GM19395 (cell line): ENCODE results near the gene B4GALNT4.
"Not testable (repeated sequence)": the region's sequence is repeated elsewhere in the genome, so short reads cannot be mapped to it uniquely, and the experiment has no call there.

Experiments used
- ATAC-seq: cut with Tn5 transposase; IDR thresholded peaks from one replicate; pipeline ENCODE4 v1.9.1; 2021; ENCODE audit warnings: mild to moderate bottlenecking, moderate library complexity; ENCODE audit not compliant: unreplicated experiment

Gene B4GALNT4

GRCh38 chr11:375065-376025 lies 6.0 kb downstream of the B4GALNT4 start:
- no peak for ATAC-seq

GRCh38 chr11:376531-377173 lies 7.4 kb downstream of the B4GALNT4 start:
- no peak for ATAC-seq

- no peak for ATAC-seq
Observed at GRCh38 chr11:377174-377865, 8.0 kb downstream of the B4GALNT4 start.

GRCh38 chr11:377883-378500 lies 8.7 kb downstream of the B4GALNT4 start:
- no peak for ATAC-seq

GRCh38 chr11:379205-380094 lies 10.2 kb downstream of the B4GALNT4 start:
- ATAC-seq, result no peak

GRCh38 chr11:380095-380480 lies 10.8 kb downstream of the B4GALNT4 start:
- no peak for ATAC-seq

GRCh38 chr11:380491-380890 lies 11.2 kb downstream of the B4GALNT4 start:
- ATAC-seq, result no peak

GRCh38 chr11:380996-381395 lies 11.7 kb downstream of the B4GALNT4 start:
- ATAC-seq, result no peak

GRCh38 chr11:381501-382072 lies 12.3 kb downstream of the B4GALNT4 start:
- no peak for ATAC-seq

- no peak for ATAC-seq
Observed at GRCh38 chr11:382081-382629, 12.9 kb downstream of the B4GALNT4 start.

GRCh38 chr11:383431-383830 lies 14.1 kb downstream of the B4GALNT4 start:
- no peak for ATAC-seq

- ATAC-seq, result no peak
Observed at GRCh38 chr11:384511-384910, 15.2 kb downstream of the B4GALNT4 start.

GRCh38 chr11:385594-386351 lies 16.5 kb downstream of the B4GALNT4 start:
- ATAC-seq, result no peak

- no peak for ATAC-seq
Observed at GRCh38 chr11:386483-386882, 17.2 kb downstream of the B4GALNT4 start.

GRCh38 chr11:387193-387793 lies 18.0 kb downstream of the B4GALNT4 start:
- ATAC-seq, result no peak

- ATAC-seq, result not testable (repeated sequence)
Observed at GRCh38 chr11:389369-389768, 20.1 kb downstream of the B4GALNT4 start.

GRCh38 chr11:390175-390574 lies 20.9 kb downstream of the B4GALNT4 start:
- no peak for ATAC-seq
